Epidermal melanocyte (primary cell): Measurements from ENCODE around the gene HYLS1.

Source experiments
- DNase-seq: peaks from one replicate; pipeline ENCODE4 v3.0.0; 2011; ENCODE audit warnings: low spot score; ENCODE audit not compliant: insufficient read length

HYLS1 gene

DNA sequence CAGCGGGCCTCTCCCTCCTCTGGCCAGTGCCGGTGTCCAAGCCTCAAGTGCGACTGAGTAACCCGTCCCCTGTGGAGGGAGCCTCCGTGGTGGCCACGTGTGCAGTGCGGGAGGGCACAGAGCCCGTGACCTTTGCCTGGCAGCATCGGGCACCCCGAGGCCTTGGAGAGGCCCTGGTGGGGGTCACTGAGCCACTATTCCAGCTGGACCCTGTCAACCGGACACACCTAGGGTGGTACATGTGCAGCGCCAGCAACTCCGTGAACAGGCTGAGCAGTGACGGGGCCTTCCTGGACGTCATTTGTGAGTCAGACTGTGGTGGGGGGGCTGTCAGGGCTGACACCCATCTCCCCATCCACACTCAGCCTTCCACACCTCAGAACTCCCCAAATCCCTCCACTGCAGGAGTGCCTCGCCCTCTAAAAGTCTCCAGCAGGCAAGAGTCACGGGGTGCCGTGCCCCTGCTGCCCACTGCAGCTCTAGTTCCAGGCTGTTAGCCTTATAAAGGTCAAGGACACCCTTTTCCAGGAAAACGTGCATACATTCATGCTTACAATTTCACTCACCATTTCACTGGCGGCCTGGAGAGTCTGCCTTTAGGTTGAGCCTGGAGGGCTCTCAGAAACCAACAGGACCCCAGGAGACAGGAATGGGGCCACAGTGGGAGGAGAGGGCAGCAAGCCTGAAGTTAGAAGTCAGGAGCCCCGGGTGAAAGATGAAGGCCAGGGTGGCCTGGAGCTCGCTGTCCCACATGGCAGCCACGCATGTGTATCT is 61.0 kb downstream of the HYLS1 start:
- no peak for DNase-seq

DNA sequence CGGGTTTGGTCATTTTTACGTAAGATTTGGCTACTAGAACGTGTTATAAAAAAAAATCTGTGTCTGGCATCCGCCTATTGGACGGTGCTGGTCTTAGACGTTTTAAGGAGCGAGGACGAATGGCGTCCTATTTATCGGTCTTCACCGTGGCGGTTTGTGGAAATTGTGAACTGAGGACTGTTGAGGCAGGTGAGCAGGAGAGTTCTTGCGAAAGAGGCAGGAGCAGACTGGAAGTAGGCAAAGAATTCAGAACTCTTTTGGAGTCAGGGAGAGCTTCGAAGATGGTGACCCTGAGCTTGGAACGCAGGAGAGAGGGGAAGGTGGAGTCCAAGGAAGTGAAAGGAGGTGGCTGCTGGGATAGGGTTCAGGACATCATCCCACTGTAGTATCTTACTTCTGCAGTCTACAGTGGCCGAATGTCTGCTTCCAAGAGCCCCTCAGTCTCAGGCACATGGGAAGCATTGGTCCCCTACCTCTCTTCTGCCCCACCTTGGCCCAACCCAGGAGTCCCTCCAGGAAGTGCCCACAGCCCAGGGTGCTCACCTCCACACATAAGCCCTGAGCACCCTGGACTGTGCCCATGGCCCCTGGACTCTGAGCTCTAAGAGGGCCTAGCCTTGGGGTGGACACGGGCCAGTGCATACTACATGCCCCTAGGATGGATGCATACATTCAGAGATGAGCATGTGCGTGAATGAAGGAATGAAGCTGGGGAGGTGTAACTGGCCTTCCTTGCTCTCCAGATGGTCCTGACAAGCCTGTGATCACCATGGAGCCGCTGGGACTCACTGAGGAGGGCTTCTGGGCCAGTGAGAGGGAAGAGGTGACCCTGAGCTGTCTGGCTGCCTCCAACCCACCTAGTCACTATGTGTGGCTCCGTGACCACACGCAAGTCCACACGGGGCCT is 62.1 kb downstream of the HYLS1 start:
- DNase-seq, result no peak

DNA sequence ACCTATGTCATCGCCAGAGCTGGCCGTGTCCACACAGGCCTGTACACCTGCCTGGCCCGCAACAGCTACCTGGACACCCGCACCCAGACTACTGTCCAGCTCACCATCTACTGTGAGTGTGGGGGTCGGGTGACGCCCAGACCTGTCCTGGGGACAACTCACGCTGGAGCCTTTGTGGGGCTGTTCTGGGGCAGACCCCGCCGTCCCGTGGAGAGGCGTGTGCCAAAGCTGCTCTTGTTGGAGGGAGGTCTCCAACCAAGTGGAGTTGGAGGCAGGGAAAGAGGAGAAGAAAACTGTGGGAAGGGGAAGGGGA is 62.7 kb downstream of the HYLS1 start:
- DNase-seq, result no peak
